CD14-positive monocyte (primary cell): ENCODE measurements around the gene DEGS2. TPM values are rescaled to one million over a fixed set of nuclear protein-coding genes. Genes with fewer than 3 reads are reported as not detected.

Experiments used
- DNase-seq, 3 donors: peaks; one replicate each; pipeline ENCODE4 v3.0.0-alpha.2; 2011 to 2022
- H2AFZ ChIP-seq: 2 replicates; pipeline ENCODE4 v1.6.0; 2012; ENCODE audit warnings: mild to moderate bottlenecking, low read depth, low read length, inconsistent platforms; ENCODE audit not compliant: insufficient read depth, poor library complexity, severe bottlenecking
- H3K27ac ChIP-seq, 2 donors: 1 replicate in 1 of 2; 2 replicates in 1 of 2; pipeline ENCODE4 v1.5.1; 2012 to 2013; ENCODE audit warnings: low read length in 2 of 2, control low read depth in 1 of 2, inconsistent platforms in 1 of 2, low read depth in 1 of 2, mild to moderate bottlenecking in 1 of 2
- H3K27me3 ChIP-seq, 2 donors: one replicate each; pipeline versions ENCODE4 v1.6.0 to v1.6.1; 2011 to 2013; ENCODE audit warnings: low read length in 2 of 2; ENCODE audit not compliant: control insufficient read depth in 2 of 2, insufficient read depth in 2 of 2
- H3K36me3 ChIP-seq, 2 donors: replicated peaks in 1 of 2; 1 replicate in 1 of 2; 2 replicates in 1 of 2; pipeline versions ENCODE4 v1.5.1 to v1.6.1; 2012 to 2013; ENCODE audit warnings: low read length in 2 of 2, control low read depth in 1 of 2, inconsistent platforms in 1 of 2, mild to moderate bottlenecking in 1 of 2; ENCODE audit not compliant: insufficient read depth in 2 of 2, control insufficient read depth in 1 of 2
- H3K4me1 ChIP-seq, 2 donors: 1 replicate in 1 of 2; 2 replicates in 1 of 2; pipeline versions ENCODE4 v1.5.1 to v1.6.1; 2012 to 2013; ENCODE audit warnings: low read length in 2 of 2, control low read depth in 1 of 2, inconsistent platforms in 1 of 2, mild to moderate bottlenecking in 1 of 2, moderate library complexity in 1 of 2; ENCODE audit not compliant: insufficient read depth in 2 of 2, control insufficient read depth in 1 of 2
- H3K4me2 ChIP-seq: replicated peaks from 2 replicates; pipeline ENCODE3; 2012; ENCODE audit warnings: low read length, moderate library complexity, mild to moderate bottlenecking; ENCODE audit not compliant: poor library complexity, severe bottlenecking; ENCODE audit errors: extremely low read depth
- H3K4me3 ChIP-seq, 3 experiments: fragments of 200-600 bp in 1 of 3; sonication (generic) in 1 of 3; replicated peaks in 1 of 3; 1 replicate in 2 of 3; 2 replicates in 1 of 3; pipeline ENCODE4 v1.5.1; 2011 to 2013; ENCODE audit warnings: low read length in 3 of 3, mild to moderate bottlenecking in 3 of 3, control low read depth in 2 of 3, low read depth in 2 of 3, inconsistent platforms in 1 of 3, moderate library complexity in 1 of 3
- H3K79me2 ChIP-seq: 2 replicates; pipeline ENCODE4 v1.6.0; 2012; ENCODE audit warnings: mild to moderate bottlenecking, control low read depth, inconsistent platforms, low read length, moderate library complexity; ENCODE audit not compliant: insufficient read depth
- H3K9ac ChIP-seq: 2 replicates; pipeline ENCODE4 v1.6.0; 2017; ENCODE audit warnings: low read length, mild to moderate bottlenecking; ENCODE audit not compliant: insufficient read depth, poor library complexity, severe bottlenecking
- H3K9me3 ChIP-seq, 2 donors: replicated peaks in 1 of 2; 1 replicate in 1 of 2; 2 replicates in 1 of 2; pipeline versions ENCODE4 v1.5.1 to v1.6.1; 2012 to 2013; ENCODE audit warnings: low read length in 2 of 2, control low read depth in 1 of 2; ENCODE audit not compliant: control insufficient read depth in 1 of 2, insufficient read depth in 1 of 2
- H4K20me1 ChIP-seq: 2 replicates; pipeline ENCODE4 v1.6.0; 2012; ENCODE audit warnings: mild to moderate bottlenecking, low read length, control low read depth, moderate library complexity; ENCODE audit not compliant: insufficient read depth
- H3K27ac Mint-ChIP-seq, 7 donors: one replicate each; pipeline ENCODE4 v1.8.0; 2020; ENCODE audit warnings: mild to moderate bottlenecking in 7 of 7, mixed read lengths in 7 of 7, moderate library complexity in 6 of 7, inconsistent platforms in 2 of 7
- H3K27me3 Mint-ChIP-seq, 3 donors: one replicate each; pipeline ENCODE4 v1.8.0; 2021 to 2022; ENCODE audit warnings: low read depth in 3 of 3, mild to moderate bottlenecking in 3 of 3, mixed read lengths in 3 of 3, moderate library complexity in 3 of 3, inconsistent platforms in 1 of 3
- H3K36me3 Mint-ChIP-seq, 2 donors: one replicate each; pipeline ENCODE4 v1.8.0; 2020; ENCODE audit warnings: mixed read lengths in 2 of 2, inconsistent platforms in 1 of 2, mild to moderate bottlenecking in 1 of 2
- H3K4me1 Mint-ChIP-seq: one replicate; pipeline ENCODE4 v1.8.0; 2020; ENCODE audit warnings: mild to moderate bottlenecking, mixed read lengths
- H3K4me3 Mint-ChIP-seq, 2 donors: one replicate each; pipeline ENCODE4 v1.8.0; 2020; ENCODE audit warnings: mild to moderate bottlenecking in 2 of 2, mixed read lengths in 2 of 2, moderate library complexity in 1 of 2
- H3K9me3 Mint-ChIP-seq, 7 donors: one replicate each; pipeline ENCODE4 v1.8.0; 2020 to 2022; ENCODE audit warnings: mixed read lengths in 7 of 7, mild to moderate bottlenecking in 6 of 7, moderate library complexity in 6 of 7, inconsistent platforms in 2 of 7
- WGBS: methylation state at CpG from one replicate; pipeline ENCODE4 v1.1.5; 2013; ENCODE audit warnings: missing lambda C conversion rate; ENCODE audit not compliant: insufficient coverage; 5-methylcytosine and 5-hydroxymethylcytosine counted together
- intact Hi-C, 2 donors: fragments of 100-400 bp; cut with micrococcal nuclease; formaldehyde crosslinking; loops; one replicate each; pipeline versions ENCODE4 v1.15.0 to v1.15.1; 2023
- polyA plus RNA-seq, 3 donors: library from polyadenylated mRNA; depleted of rRNA in 1 of 3; unstranded in 2 of 3; stranded (reverse) in 1 of 3; fragments of 300-500 nt in 2 of 3; fragments of >200 nt in 1 of 3; fragmentation: Illumina TruSeq in 2 of 3; gene quantifications; 1 replicate in 2 of 3; 2 replicates in 1 of 3; pipeline ENCODE4 v1.2.3, GENCODE V29; 2012 to 2021
- TF ChIP-seq, protein P1 (sequence below): fragments of 200-600 bp; IDR thresholded peaks from one replicate; pipeline ENCODE4 v1.8.0; 2022; ENCODE audit warnings: antibody characterized with exemption, mild to moderate bottlenecking

DEGS2 gene
- polyA plus RNA-seq, 3 donors, result 0.07 to 0.36 TPM; not detected in 1

DNA sequence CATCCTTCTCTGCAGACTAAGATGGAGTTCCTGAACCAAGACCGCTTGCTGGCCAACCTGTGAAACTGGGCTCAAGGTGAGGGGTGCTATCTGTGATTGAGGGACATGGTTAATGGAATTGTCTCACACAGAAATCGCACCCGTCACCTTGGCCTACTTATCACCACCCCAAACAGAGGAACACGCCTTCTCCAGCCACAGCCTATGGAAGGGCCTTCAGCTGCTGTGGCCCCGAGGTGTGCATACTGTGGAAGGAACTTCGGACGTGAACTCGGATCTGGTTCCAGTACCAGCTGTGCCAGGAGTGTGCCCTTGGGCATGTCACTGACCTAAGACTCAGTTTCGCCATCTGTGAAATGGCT is 49.9 kb downstream of the DEGS2 start:
- Histone ChIP-seq H3K4me2 (no peak overlapping the region), H3K9ac (no peak overlapping the region), H4K20me1 (peaks cover 41% of the 10 kb centered on the region), H3K27me3 (no peaks in the 10 kb centered on the region), H3K4me1 (peaks cover 27 to 30% of the 10 kb centered on the region in 2 donors), H3K4me3 (no peak overlapping the region), H3K9me3 (no peaks in the 10 kb centered on the region), H3K36me3 (peaks cover 14 to 28% of the 10 kb centered on the region in 2 donors), H3K27ac (no peak overlapping the region), H2AFZ (no peak overlapping the region), H3K79me2 (peaks cover 4% of the 10 kb centered on the region)
- TF ChIP-seq, protein P1, sequence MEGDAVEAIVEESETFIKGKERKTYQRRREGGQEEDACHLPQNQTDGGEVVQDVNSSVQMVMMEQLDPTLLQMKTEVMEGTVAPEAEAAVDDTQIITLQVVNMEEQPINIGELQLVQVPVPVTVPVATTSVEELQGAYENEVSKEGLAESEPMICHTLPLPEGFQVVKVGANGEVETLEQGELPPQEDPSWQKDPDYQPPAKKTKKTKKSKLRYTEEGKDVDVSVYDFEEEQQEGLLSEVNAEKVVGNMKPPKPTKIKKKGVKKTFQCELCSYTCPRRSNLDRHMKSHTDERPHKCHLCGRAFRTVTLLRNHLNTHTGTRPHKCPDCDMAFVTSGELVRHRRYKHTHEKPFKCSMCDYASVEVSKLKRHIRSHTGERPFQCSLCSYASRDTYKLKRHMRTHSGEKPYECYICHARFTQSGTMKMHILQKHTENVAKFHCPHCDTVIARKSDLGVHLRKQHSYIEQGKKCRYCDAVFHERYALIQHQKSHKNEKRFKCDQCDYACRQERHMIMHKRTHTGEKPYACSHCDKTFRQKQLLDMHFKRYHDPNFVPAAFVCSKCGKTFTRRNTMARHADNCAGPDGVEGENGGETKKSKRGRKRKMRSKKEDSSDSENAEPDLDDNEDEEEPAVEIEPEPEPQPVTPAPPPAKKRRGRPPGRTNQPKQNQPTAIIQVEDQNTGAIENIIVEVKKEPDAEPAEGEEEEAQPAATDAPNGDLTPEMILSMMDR, result no peak
- DNase-seq, result no peak
- WGBS, result 97% methylated on average over 5 of the region's 9 CpGs
- H3K36me3 Mint-ChIP-seq, result peaks cover 27 to 45% of the 10 kb centered on the region in 2 donors
- no peak overlapping the region for H3K4me3 Mint-ChIP-seq
- H3K9me3 Mint-ChIP-seq, result no peaks in the 10 kb centered on the region
- peak overlapping the region in 1 of 7 donors; percentile 47 for H3K27ac Mint-ChIP-seq
- intact Hi-C loops, result loop anchor here (2.0 to 5.0 kb wide), 4 partner anchors 37 to 127 kb away; partner anchors contain the start of gene EVL (in 1 of the 2)
- H3K27me3 Mint-ChIP-seq, result peaks cover 0 to 2% (median 1%) of the 10 kb centered on the region in 3 donors
- H3K4me1 Mint-ChIP-seq, result peaks cover 40% of the 10 kb centered on the region

DNA sequence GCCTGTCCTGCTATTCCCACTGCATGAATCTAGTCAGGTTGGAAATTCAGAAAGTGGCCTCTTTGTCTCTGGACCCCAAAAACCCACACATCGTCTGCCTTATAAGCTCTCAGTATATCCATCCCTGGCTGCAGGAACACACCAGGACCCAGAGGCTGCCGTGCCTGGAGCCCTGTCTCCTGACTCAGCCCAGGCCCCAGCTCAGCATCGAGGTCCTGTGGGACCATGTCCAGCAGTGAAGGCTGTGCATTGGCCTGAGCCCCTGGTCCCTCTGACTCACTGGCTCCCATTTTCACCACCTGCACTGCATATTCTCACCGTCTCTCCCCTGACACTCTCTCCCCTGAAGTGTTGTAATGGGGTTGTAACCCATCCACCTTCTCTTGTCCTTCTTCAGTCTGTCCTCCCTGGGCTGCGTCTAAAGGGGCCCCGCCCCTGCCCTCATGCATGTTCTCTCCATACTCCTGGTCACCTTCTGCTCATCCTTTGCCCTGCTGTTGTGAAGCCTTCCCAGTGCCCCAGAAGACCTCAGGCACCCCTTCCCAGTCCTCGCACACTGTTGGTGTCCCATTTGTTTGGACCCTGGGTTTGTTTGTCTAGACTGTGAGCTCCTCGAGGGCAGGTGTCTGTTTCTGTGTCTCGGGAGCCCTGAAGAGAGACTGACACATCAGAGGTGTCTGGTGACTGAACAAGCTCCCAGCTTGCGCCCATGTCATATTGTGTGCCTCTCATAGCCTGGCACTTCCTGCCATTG is 50.4 kb downstream of the DEGS2 start:
- Histone ChIP-seq H3K36me3 (peaks cover 11 to 31% of the 10 kb centered on the region in 2 donors), H3K79me2 (peaks cover 4% of the 10 kb centered on the region), H3K9me3 (no peaks in the 10 kb centered on the region), H3K4me1 (peaks cover 27 to 30% of the 10 kb centered on the region in 2 donors), H3K9ac (no peak overlapping the region), H2AFZ (no peak overlapping the region), H3K4me2 (no peak overlapping the region), H3K27me3 (no peaks in the 10 kb centered on the region), H3K27ac (no peak overlapping the region), H4K20me1 (peaks cover 41% of the 10 kb centered on the region), H3K4me3 (no peak overlapping the region)
- DNase-seq, result no peak
- peaks cover 0 to 2% (median 1%) of the 10 kb centered on the region in 3 donors for H3K27me3 Mint-ChIP-seq
- no peak overlapping the region for H3K4me3 Mint-ChIP-seq
- WGBS, result 95% methylated on average over 9 of the region's 10 CpGs
- no peaks in the 10 kb centered on the region for H3K9me3 Mint-ChIP-seq
- H3K4me1 Mint-ChIP-seq, result peaks cover 40% of the 10 kb centered on the region
- H3K27ac Mint-ChIP-seq, result peak overlapping the region in 3 of 7 donors; percentile 47 to 68 (median 47)
- TF ChIP-seq, protein P1, result no peak
- intact Hi-C loops, result loop anchor here (2.0 to 5.0 kb wide), 4 partner anchors 37 to 127 kb away; partner anchors contain the start of gene EVL (in 1 of the 2)
- peaks cover 28 to 47% of the 10 kb centered on the region in 2 donors for H3K36me3 Mint-ChIP-seq
